HepG2 (cell line): ENCODE data around the gene INPP5K. TPM values are rescaled to one million over a fixed set of nuclear protein-coding genes. Genes with fewer than 3 reads are reported as not detected.

Source experiments
- ATF4 ChIP-seq, 2 experiments: fragments of 450-650 bp in 1 of 2; sonication (generic) in 1 of 2; formaldehyde crosslinking; IDR thresholded peaks; 2 replicates each; pipeline versions ENCODE4 v1.5.0 to v1.8.0; 2020 to 2022; ENCODE audit warnings: mild to moderate bottlenecking in 1 of 2, missing genetic modification reagents in 1 of 2
- CENPBD1 ChIP-seq: sonication (generic); formaldehyde crosslinking; IDR thresholded peaks from 2 replicates; pipeline ENCODE4 v1.8.0; 2022; ENCODE audit warnings: missing genetic modification reagents, low read depth, mild to moderate bottlenecking, borderline replicate concordance
- FLYWCH1 ChIP-seq: sonication (generic); formaldehyde crosslinking; IDR thresholded peaks from 2 replicates; pipeline ENCODE4 v1.8.1; 2023; ENCODE audit warnings: mild to moderate bottlenecking, missing genetic modification reagents
- FUBP1 ChIP-seq: sonication (generic); formaldehyde crosslinking; IDR thresholded peaks from 2 replicates; pipeline ENCODE4 v1.5.1; 2020; ENCODE audit warnings: missing genetic modification reagents, mild to moderate bottlenecking, borderline replicate concordance
- HMG20B ChIP-seq: conservative IDR thresholded peaks from 2 replicates; pipeline ENCODE4 v1.6.1; 2016; ENCODE audit warnings: missing genetic modification reagents, missing compliant biosample characterization
- MAFF ChIP-seq: IDR thresholded peaks from 2 replicates; pipeline ENCODE4 v1.6.1; 2011; ENCODE audit warnings: low read depth, low read length, improper control_type of control experiment
- MTA1 ChIP-seq: sonication (generic); formaldehyde crosslinking; IDR thresholded peaks from 2 replicates; pipeline ENCODE4 v1.4.0; 2020; ENCODE audit warnings: missing genetic modification reagents, mild to moderate bottlenecking, borderline replicate concordance
- PPARG ChIP-seq: conservative IDR thresholded peaks from 2 replicates; pipeline ENCODE4 v1.6.1; 2016; ENCODE audit warnings: missing biosample characterization, missing genetic modification reagents
- SAFB2 ChIP-seq: sonication (generic); formaldehyde crosslinking; IDR thresholded peaks from 2 replicates; pipeline ENCODE4 v1.5.1; 2020; ENCODE audit warnings: missing genetic modification reagents, low read depth, mild to moderate bottlenecking, borderline replicate concordance
- SETDB1 ChIP-seq: sonication (generic); formaldehyde crosslinking; IDR thresholded peaks from 2 replicates; pipeline ENCODE4 v1.5.1; 2020; ENCODE audit warnings: missing genetic modification reagents, mild to moderate bottlenecking, borderline replicate concordance
- TFAP4 ChIP-seq: sonication (generic); IDR thresholded peaks from 2 replicates; pipeline ENCODE4 v1.6.1; 2016; ENCODE audit warnings: low read depth, borderline replicate concordance
- THAP11 ChIP-seq: IDR thresholded peaks from 2 replicates; pipeline ENCODE4 v1.6.1; 2016; ENCODE audit warnings: missing biosample characterization, missing genetic modification reagents
- ZBTB20 ChIP-seq: sonication (generic); formaldehyde crosslinking; IDR thresholded peaks from 2 replicates; pipeline ENCODE4 v1.8.1; 2023; ENCODE audit warnings: missing genetic modification reagents, low read depth, mild to moderate bottlenecking, borderline replicate concordance
- ZFYVE20 ChIP-seq: sonication (generic); formaldehyde crosslinking; IDR thresholded peaks from 2 replicates; pipeline ENCODE4 v1.8.0; 2023; ENCODE audit warnings: low read depth, mild to moderate bottlenecking, moderate library complexity, missing genetic modification reagents, borderline replicate concordance
- ZNF10 ChIP-seq: sonication (generic); formaldehyde crosslinking; IDR thresholded peaks from 2 replicates; pipeline ENCODE4 v1.4.0; 2020; ENCODE audit warnings: mild to moderate bottlenecking, low read depth, missing genetic modification reagents, borderline replicate concordance
- ZNF3 ChIP-seq: IDR thresholded peaks from 2 replicates; pipeline ENCODE4 v1.7.0; 2017; ENCODE audit warnings: inconsistent platforms
- ZNF331 ChIP-seq: sonication (generic); formaldehyde crosslinking; IDR thresholded peaks from 2 replicates; pipeline ENCODE4 v1.4.0; 2020; ENCODE audit warnings: missing genetic modification reagents
- ZNF549 ChIP-seq: sonication (generic); formaldehyde crosslinking; IDR thresholded peaks from 2 replicates; pipeline ENCODE4 v1.5.0; 2020; ENCODE audit warnings: missing genetic modification reagents
- ZNF687 ChIP-seq: sonication (generic); formaldehyde crosslinking; IDR thresholded peaks from 2 replicates; pipeline ENCODE4 v1.5.1; 2020; ENCODE audit warnings: mild to moderate bottlenecking, missing genetic modification reagents, moderate library complexity
- ZNF749 ChIP-seq: sonication (generic); formaldehyde crosslinking; IDR thresholded peaks from 2 replicates; pipeline ENCODE4 v1.8.0; 2022; ENCODE audit warnings: mild to moderate bottlenecking, missing genetic modification reagents, moderate library complexity, borderline replicate concordance
- polyA plus RNA-seq, 8 experiments: library from polyadenylated mRNA; depleted of rRNA in 3 of 8; stranded (reverse) in 7 of 8; unstranded in 1 of 8; fragments of >200 nt; fragmentation: Illumina TruSeq in 4 of 8; extraction: Trizol in 4 of 8; gene quantifications; 2 replicates each; pipeline versions ENCODE4 v1.2.1 to v1.2.3, GENCODE V29; 2011 to 2016; ENCODE audit warnings: low read depth in 4 of 8, missing spikeins in 1 of 8, mixed read lengths in 1 of 8; ENCODE audit not compliant: insufficient read depth in 1 of 8
- total RNA-seq, 5 experiments: library from RNA; depleted of rRNA; stranded (reverse); fragments of >200 nt; fragmentation: Illumina TruSeq; extraction: Trizol; gene quantifications; 2 replicates each; pipeline ENCODE4 v1.2.3, GENCODE V29; 2016; ENCODE audit warnings: low read depth in 1 of 5

INPP5K gene
- total and polyA plus RNA-seq, 2 of the 13 experiments (the other 11 are each of a cell fraction or from before 2014, with no cell fraction given) = 4.8 to 9.6 TPM

- TF ChIP-seq ZNF687 (CRISPR knock-in tag) = peak; percentile 79
- 0 out of 2 replicates have a peak, but pooled peaks have one; percentile 37 for TF ChIP-seq ZBTB20
- peak; percentile 41; the same call in 1 of the 2 replicates for TF ChIP-seq MTA1 (CRISPR knock-in tag)
- TF ChIP-seq HMG20B = no peak
- TF ChIP-seq FUBP1 = no peak
- TF ChIP-seq SAFB2 (CRISPR knock-in tag) = no peak; the same call in 1 of the 2 replicates
- no peak for TF ChIP-seq ZNF749 (CRISPR knock-in tag)
- TF ChIP-seq ZNF3 (CRISPR knock-in tag) = no peak
- TF ChIP-seq MAFF = no peak
- TF ChIP-seq PPARG = no peak
- peak; percentile 43; the same call in 1 of the 2 replicates for TF ChIP-seq ZNF331 (CRISPR knock-in tag)
- no peak for TF ChIP-seq ZNF549 (CRISPR knock-in tag)
- TF ChIP-seq CENPBD1 (CRISPR knock-in tag) = no peak
- TF ChIP-seq THAP11 = no peak
- no peak for TF ChIP-seq ATF4 (CRISPR knock-in tag; IDR thresholded peaks at IDR 0.05)
- TF ChIP-seq ZNF10 (CRISPR knock-in tag) = no peak
- no peak for TF ChIP-seq FLYWCH1
- TF ChIP-seq ZFYVE20 (CRISPR knock-in tag) = no peak
- TF ChIP-seq SETDB1 (CRISPR knock-in tag) = no peak
- TF ChIP-seq TFAP4 = peak; percentile 81; the same call in 1 of the 2 replicates
These were observed 25.6 kb downstream of the INPP5K start (continued) for GRCh38 chr17:1490643-1491442.
